Epidermal melanocyte (primary cell): Measurements from ENCODE around the gene TXNIP.

Source experiments
- DNase-seq: peaks from one replicate; pipeline ENCODE4 v3.0.0; 2011; ENCODE audit warnings: low spot score; ENCODE audit not compliant: insufficient read length

Gene TXNIP

GRCh38 chr1:145964328-145965118 lies 31.9 kb downstream of the TXNIP start, which contains the start of the genes ANKRD34A and POLR3GL:
TSS of gene ANKRD34A (minus strand) at chr1:145964575. CDS start at chr1:145961759, 2,816 bp downstream.
TSS of gene POLR3GL (plus strand) at chr1:145964690. CDS start at chr1:145974866, 10,176 bp downstream.
- DNase-seq, result peak; percentile 96

GRCh38 chr1:145963265-145964019 lies 32.9 kb downstream of the TXNIP start:
- no peak for DNase-seq

GRCh38 chr1:145962157-145963102 lies 33.9 kb downstream of the TXNIP start:
- no peak for DNase-seq

- DNase-seq, result no peak
Observed at GRCh38 chr1:145961425-145962156, 34.8 kb downstream of the TXNIP start.

GRCh38 chr1:145961109-145961424 lies 35.3 kb downstream of the TXNIP start:
- DNase-seq, result no peak

GRCh38 chr1:145960468-145961108 lies 35.8 kb downstream of the TXNIP start:
- DNase-seq, result peak; percentile 73

GRCh38 chr1:145959957-145960467 lies 36.4 kb downstream of the TXNIP start:
- no peak for DNase-seq

- no peak for DNase-seq
Observed at GRCh38 chr1:145959333-145959732, 37.0 kb downstream of the TXNIP start.

GRCh38 chr1:145958734-145959133 lies 37.6 kb downstream of the TXNIP start:
- DNase-seq, result no peak

GRCh38 chr1:145957443-145958319 lies 38.7 kb downstream of the TXNIP start, which contains the start of gene LIX1L:
TSS of gene LIX1L (minus strand) at chr1:145958017. CDS start at chr1:145957927, 90 bp downstream.
- peak; percentile 98 for DNase-seq

GRCh38 chr1:145956781-145957442 lies 39.5 kb downstream of the TXNIP start:
- DNase-seq, result no peak

GRCh38 chr1:145956361-145956760 lies 40.0 kb downstream of the TXNIP start:
- no peak for DNase-seq

GRCh38 chr1:145955436-145955835 lies 40.9 kb downstream of the TXNIP start:
- no peak for DNase-seq

- DNase-seq, result no peak
Observed at GRCh38 chr1:145953861-145954260, 42.5 kb downstream of the TXNIP start.

- no peak for DNase-seq
Observed at GRCh38 chr1:145952903-145953302, 43.5 kb downstream of the TXNIP start.

- DNase-seq, result no peak
Observed at GRCh38 chr1:145951526-145951925, 44.9 kb downstream of the TXNIP start.

GRCh38 chr1:145949219-145949618 lies 47.2 kb downstream of the TXNIP start:
- no peak for DNase-seq

GRCh38 chr1:145947551-145947950 lies 48.8 kb downstream of the TXNIP start:
- no peak for DNase-seq
